ENCODE measurements around the gene TEX101.
"Not testable (repeated sequence)": the region's sequence is repeated elsewhere in the genome, so short reads cannot be mapped to it uniquely, and the experiment has no call there.

The TEX101 gene, protein sequence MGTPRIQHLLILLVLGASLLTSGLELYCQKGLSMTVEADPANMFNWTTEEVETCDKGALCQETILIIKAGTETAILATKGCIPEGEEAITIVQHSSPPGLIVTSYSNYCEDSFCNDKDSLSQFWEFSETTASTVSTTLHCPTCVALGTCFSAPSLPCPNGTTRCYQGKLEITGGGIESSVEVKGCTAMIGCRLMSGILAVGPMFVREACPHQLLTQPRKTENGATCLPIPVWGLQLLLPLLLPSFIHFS

DNA sequence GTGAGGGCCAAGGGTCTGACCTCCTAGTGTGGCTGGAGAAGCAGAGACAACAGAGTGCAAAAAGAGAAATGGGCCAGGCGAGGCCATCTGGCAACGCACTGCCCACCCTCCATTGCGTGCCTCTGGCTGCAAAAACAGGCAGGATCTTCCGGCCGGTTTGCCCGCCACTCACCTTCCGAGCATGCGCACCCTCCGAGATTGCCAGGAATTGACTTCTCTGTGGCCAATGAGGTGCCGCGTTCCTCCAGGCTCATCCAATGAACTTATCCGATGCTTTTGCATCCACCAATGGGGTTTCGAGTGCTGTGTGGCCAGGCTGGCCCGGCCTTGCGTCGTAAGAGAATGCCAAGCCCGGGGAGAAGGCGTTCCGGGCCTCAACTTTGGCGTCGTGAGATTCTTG, at the start of gene TEX101:
TEX101 (plus strand) TSS at position 337 of the 400 bp plus-strand sequence. CDS start 1,030 bp downstream, outside the sequence.
- no peak for DNase-seq (ENCODE audit: low read depth in 2 of 2, low spot score in 1 of 2)

DNA sequence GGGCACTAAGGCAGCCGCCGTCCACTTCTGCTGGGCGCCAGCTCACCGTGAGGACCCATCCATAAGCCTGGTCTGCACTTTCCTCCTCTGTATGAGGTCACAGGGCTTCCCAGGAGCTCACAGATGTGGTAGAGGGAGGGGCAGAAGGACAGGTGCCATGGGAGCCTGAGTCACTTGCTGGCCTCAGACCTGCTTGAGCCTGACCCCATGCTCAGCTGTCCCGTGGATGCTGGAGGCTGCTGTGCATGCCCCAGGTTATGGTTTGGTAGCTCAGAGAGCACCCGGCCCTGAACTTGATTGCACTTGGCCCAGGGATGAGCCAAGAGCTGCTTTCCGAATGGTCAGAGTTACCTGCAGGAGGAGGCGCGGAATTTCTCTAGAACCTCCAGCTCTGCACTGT, 49.0 kb upstream of the TEX101 start:
- not testable (repeated sequence) for DNase-seq (ENCODE audit: low read depth in 2 of 2, low spot score in 1 of 2)

DNA sequence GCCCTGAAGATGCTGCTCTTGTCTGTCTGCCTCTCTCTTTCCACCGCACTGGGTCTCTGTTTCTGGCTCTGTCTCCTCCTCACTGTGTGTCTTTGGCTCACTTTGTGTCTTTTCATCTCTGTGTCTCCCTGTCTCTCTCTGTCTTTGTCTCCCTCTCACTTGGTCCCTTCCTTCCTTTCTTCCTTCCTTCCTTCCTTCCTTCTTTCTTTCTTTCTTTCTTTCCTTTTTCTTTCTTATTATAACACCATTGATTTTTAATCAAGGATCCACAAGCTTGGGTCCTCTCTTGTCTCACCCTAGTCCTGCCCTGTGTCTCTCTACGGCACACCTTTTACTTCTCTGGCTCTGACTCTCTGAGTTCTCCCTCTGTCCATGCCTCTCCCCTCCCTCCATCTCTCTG, 46.9 kb upstream of the TEX101 start:
- DNase-seq (ENCODE audit: low read depth in 2 of 2, low spot score in 1 of 2) = no peak

DNA sequence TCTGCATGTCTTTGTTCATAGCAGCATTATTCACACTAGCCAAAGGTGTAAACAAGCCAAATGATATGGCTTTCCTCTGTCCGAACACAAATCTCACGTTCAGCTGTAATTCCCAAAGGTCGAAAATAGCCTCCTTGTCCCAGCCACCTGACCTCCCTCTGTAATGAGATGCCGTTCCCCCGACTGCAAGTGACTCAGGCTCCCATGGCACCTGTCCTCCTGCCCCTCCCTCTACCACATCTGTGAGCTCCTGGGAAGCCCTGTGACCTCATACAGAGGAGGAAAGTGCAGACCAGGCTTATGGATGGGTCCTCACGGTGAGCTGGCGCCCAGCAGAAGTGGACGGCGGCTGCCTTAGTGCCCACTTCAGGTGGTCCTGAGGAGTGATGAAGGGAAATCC, 45.8 kb upstream of the TEX101 start:
- DNase-seq (ENCODE audit: low read depth in 2 of 2, low spot score in 1 of 2) = not testable (repeated sequence)

DNA sequence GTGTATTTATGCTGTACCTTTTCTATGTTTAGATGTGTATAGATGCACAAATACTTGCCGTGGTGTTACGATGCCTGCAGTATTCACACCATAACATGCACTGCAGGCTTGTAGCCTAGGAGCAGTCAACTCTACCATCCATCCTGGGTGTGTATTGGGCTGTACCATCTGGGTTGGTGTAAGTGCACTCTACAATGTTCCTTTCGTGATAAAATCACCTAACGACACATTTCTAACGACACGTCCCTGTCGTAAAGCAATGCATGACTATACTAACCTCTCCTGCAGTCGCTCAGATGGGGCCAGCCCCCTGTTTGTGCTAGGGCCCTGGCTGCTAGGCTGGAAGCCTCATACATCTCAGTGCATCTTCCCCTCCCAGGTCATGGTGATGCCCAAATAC, 42.8 kb upstream of the TEX101 start:
- no peak for DNase-seq (ENCODE audit: low read depth in 2 of 2, low spot score in 1 of 2)

DNA sequence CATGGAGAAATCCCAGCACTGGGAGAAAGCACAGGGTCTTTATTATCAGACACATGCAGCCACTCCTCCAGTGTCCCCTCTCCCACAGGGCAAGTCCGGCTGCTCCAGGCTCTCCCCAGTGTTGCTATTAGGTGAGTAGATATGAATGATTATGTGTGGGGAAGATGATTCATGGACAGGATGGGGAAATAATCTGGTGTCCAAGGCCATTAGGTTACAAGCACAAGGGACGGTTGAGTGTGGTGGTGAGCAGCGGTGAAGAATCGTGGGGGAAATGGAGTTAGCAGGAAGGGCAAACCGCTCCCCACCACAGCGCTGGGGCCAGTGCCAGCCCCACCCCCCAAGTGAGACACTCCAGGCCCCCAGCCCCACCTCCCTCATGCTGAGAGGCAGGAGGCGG, 42.2 kb upstream of the TEX101 start:
- no peak for DNase-seq (ENCODE audit: low read depth in 2 of 2, low spot score in 1 of 2)

DNA sequence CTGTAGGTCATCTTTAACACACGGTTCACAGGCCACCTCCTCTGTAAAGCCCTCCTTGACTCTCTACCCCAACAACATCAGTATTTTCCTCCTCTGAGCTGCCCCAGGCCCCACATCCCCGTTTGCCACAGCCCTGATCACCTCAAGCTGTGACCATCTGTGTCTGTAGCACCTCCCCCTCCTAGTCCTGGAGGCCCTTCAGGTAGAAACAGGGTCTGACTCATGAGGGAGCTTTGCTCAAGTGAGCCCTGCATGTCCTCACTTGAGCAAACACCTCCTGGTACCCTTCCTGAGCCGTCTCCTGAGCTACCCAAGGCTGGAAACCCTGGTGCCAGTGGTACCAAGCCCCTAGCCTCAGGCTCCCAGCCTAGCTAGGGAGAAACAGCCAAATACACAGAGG, 37.1 kb upstream of the TEX101 start:
- not testable (repeated sequence) for DNase-seq (ENCODE audit: low read depth in 2 of 2, low spot score in 1 of 2)

DNA sequence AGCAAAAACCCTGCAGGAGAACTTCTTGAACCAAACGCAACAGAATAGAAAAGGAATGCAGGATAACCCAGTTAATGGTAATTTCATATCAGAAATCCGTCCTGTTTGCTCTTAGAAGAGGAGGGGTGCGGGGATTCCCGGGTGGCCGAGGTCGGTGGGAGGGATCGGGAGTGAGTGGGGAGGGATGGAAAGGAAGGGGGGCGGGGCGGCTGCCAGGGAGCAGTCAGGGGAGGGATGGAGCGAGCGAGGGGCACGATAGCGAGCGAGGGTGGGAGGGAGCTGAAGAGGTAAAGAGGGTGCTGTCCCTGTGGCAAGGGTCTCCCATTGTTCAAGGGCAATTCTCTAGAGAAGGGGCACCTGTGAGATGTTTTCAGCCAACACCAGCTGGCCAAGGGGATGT, 34.7 kb upstream of the TEX101 start:
- no peak for DNase-seq (ENCODE audit: low read depth in 2 of 2, low spot score in 1 of 2)

DNA sequence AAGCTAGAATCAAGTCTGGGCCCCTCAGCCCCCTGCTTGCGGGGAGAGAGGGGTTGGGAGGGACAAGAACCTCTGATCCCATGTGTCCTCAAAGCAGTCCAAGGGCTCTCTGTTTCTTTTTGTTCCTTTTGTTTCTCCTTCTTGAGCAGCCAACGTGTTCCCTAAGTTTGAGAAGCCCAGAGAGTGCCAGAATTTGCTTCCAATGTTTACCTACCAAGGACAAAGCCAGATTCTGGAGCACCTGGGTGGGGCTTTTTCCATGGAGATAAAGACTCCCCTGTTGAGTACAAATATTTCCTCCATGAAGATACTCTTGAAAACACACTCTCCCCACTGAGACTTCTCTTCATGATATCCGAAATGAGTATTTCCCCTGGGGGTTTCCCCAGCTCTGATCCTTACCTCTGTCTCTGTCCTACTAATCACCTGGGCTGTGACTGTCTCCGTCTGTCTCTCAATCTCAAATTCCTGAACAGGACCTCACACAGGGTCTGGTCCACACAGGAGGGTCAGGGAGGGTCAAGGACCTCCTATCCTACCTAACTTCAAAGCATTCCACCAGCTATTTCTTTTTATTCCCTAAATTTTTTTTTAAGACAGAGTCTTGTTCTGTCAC, 33.8 kb upstream of the TEX101 start:
- DNase-seq (ENCODE audit: low read depth in 2 of 2, low spot score in 1 of 2) = no peak

DNA sequence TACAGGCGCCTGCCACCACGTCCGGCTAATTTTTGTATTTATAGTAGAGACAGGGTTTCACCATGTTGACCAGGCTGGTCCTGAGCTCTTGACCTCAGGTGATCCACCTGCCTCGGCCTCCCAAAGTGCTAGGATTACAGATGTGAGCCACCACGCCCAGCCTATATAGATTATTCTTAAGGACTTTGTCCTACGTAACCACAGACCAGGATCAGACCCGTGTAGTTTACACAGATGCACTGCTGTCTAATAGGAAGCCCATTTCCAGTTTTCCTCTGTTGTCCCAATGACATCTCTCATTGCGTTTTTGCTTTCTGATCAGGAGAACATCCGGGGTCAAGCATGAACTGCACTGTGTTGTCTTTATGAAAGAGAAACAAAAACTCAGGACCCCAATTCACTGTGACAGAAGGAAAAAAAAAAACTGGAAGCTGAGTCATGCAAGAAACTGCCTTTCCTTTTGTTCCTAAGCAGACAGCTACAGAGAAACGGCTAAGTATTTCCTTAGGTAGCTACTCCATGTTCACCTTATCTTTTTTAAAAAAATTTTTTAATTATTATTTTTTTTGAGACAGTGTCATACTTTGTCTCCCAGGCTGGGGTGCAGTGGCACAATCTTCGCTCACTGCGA, 32.0 kb upstream of the TEX101 start:
- not testable (repeated sequence) for DNase-seq (ENCODE audit: low read depth in 2 of 2, low spot score in 1 of 2)

DNA sequence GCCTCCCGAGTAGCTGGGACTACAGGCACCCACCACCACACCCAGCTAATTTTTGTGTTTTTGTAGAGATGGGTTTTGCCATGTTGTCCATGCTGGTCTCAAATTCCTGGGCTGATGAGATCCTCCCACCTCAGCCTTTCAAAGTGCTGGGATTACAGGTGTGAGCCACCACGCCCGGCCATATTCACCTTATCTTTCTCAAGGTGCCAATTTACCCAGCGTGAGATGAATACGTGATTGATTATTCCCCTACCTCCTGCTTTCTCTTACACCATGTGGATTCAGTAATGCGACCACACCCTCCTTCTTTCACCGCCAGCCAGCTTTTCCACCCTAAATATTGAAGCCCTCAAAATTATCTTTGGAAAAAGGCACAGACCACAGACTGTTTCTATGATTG, 31.4 kb upstream of the TEX101 start:
- not testable (repeated sequence) for DNase-seq (ENCODE audit: low read depth in 2 of 2, low spot score in 1 of 2)

DNA sequence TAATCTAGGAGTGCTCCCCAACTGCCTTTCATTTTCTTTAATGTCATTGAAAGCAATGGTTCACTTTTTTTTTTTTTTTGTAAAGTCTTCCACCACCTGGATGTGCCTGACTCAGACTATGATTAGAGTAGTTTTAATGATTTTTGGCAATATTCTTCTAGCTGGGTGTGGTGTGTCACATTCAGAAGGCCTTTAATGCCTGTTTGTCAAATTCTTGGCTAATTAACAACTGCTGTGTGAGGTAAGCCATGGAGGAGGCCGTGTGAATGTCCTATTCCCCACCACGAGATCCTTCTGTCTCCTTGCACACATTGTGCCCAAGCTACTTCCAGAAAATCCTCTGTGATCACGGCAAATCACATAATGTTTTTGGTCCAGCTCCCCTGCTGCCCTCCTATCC, 30.9 kb upstream of the TEX101 start:
- not testable (repeated sequence) for DNase-seq (ENCODE audit: low read depth in 2 of 2, low spot score in 1 of 2)

DNA sequence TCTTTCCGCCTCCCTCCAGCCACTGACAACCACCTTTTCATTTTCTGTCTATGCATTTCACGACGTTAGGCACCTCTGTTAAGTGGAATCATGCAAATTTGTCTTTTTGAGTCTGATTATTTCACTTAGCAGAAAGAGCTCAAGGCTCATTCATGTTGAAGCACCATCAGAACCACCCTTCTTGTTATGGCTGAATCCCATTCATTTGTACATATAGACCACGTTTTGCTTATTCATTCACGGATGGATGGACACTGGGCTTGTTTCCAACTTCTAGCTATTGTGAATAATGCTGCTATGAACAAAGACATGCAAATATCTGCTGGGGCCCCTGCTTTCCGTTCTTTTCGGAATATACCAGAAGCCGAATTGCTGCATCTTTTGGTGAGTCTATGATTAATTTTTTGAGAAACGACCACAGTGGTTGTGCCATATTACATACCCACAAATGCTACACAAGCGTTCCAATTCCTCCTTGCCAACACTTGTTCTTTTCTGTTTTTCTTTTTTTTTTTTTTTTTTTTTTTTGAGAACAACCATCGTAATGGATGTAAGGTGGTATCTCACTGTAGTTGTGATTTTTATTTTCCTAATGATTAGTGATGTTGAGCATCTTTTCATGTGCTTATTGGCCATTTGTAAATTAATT, 23.7 kb upstream of the TEX101 start:
- DNase-seq (ENCODE audit: low read depth in 2 of 2, low spot score in 1 of 2) = not testable (repeated sequence)

DNA sequence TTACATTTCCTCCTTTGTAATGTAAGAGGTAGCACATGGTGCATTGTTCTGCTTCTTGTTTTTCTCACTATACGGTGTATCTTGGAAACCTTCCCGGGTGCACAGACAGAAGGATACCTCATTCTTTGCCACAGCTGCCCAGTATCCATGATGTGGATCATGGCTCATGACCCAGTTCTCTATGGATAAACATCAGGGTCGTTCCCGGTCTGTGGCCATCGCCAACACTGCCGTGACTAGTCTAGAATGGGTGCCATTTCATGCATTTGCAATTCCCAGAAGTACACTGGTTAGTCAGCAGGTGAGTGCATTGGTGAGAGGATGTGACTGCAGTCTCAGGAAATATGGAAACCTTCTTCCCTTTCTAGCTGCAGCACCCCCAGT, 23.1 kb upstream of the TEX101 start:
- DNase-seq (ENCODE audit: low read depth in 2 of 2, low spot score in 1 of 2) = not testable (repeated sequence)

DNA sequence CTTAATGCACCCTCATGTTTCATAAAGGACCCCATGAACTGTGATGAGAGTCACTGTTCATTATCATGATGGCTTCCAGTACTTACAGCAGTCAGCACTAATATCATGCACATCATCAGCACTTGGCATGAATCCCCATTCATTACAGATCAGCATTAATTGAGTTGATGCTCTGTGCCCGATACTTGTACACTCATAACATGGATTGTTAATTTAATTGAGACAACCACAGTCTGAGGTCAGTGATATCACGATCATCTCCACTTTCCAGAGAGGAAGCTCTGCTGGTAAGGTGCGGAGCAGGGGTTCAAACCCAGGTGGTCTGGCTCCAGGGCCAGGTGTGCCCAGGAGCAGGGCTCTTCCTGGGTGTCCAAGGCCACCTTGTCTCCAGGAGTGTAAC, 21.2 kb upstream of the TEX101 start:
- not testable (repeated sequence) for DNase-seq (ENCODE audit: low read depth in 2 of 2, low spot score in 1 of 2)

DNA sequence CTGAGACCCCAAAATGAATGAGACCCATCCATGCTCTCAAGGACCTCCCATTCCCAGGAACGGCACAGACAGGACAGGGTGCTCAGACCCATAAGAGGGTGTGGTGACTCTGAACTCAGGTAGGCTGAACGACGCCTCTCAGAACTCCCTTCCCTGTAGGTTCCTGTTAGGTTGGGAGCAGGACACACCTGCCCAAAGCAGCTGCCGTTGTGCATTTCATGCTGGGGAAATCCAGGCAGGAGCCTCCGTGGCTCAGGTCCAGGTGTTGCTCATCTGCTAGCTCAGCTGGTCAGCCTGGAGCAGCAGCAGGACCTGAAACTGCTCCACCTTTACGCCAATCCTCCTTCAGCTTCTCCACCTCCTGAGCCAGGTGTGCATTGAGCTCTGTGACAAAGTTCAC, 19.1 kb upstream of the TEX101 start:
- DNase-seq (ENCODE audit: low read depth in 2 of 2, low spot score in 1 of 2) = no peak

DNA sequence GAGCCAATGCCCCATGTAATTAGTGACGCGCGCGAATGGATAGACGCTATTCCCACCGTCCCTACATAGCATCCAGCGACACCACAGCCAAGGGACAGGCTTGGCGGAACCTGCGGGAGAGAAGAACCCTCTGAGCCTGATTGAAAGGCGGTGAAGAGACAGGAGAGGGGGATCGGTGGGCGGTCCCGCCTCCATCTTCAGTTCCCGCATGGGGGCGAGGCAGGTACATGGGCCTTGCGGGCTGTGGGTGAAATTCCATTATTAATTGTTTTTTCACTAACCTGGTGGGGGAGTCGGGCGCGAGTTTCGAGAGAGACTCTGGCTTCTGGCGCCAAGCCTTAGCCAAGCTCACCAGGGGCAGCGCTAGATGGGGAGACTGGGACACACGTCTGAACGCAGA, 8.4 kb upstream of the TEX101 start:
- DNase-seq (ENCODE audit: low read depth in 2 of 2, low spot score in 1 of 2) = no peak

DNA sequence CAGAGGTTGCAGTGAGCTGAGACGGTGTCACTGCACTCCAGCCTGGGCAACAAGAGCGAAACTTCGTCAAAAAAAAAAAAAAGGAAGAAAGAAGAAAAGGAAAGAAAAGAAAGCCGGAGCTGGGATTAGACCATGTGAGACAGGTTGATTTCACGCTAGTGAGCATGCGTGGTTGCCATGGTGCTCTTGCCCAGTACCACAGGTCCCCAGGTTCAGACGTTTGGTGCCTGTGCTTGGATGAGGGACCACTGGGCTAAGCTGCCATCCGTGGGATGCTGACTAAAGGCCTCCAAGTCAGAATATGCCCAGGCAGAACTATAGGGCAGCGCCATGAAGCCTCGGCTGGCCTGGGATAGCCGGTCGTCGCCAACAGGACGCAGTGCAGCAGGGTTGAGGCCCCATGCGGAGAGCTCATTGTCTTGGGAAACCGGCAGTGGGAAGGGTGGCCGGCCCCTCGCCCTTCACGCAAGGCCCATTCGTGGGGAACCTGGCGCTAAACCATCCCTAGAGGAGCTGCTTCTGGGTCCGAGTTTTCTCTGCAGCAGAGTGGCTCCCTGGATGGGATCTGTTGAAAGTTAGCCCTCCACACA, 7.2 kb upstream of the TEX101 start:
- DNase-seq (ENCODE audit: low read depth in 2 of 2, low spot score in 1 of 2) = no peak

DNA sequence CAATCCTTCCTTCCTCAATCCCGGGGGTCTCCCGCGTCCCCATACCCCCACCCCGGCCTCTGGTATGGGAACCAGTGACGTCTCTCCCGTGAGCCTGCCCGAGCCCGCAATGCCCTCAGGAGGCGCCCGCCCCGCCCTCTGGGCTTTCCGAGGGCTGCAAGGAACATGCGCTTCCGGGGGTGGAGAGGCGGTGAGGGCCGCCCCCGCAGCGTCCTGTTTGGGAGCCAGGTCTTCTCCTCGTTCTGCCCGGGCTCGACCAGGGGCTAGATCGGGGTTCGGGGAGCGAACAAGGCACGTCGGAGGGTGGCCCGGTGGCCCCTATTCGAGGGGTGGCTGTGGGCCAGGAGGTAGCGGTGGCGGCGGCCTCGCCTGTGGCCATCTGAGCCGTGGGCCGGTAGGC, 6.6 kb upstream of the TEX101 start:
- no peak for DNase-seq (ENCODE audit: low read depth in 2 of 2, low spot score in 1 of 2)

DNA sequence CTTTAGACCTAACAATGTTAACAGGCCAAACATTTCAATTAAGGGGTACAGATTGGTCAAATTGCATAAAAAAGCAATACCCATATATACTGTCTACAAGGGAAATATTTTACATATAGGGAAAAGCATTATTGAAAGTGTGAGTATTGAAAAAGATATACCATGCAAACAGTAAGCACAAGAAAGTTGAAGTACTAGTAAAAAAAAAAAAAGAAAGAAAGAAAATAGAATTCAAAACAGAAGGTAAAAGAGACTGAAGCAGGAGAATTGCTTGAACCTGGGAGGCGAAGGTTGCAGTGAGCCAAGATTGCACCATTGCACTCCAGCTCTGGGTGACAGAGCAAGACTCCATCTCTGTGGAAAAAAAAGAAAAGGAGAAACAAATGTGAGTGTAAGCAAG, 5.3 kb upstream of the TEX101 start:
- DNase-seq (ENCODE audit: low read depth in 2 of 2, low spot score in 1 of 2) = no peak

DNA sequence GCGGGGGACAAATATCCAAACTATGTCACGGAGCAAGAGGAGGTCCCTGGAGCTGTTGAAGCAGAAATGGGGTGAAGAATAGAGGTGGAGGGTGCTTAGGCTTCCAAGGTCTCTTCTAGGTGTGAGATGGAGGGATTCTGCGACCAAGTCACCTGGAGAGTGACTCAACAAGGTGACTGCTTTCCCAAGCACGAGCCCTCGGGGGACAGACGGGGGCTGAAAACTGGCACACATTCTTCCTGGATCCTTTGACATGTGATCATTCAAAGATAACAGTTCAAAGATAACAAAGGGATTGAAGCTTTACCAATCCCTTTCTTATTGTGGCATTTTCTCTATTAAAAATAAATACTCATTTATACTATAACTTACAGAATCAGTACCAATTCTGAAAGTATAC, 2.2 kb upstream of the TEX101 start:
- no peak for DNase-seq (ENCODE audit: low read depth in 2 of 2, low spot score in 1 of 2)

All from stimulated activated CD8-positive, alpha-beta memory T cell treated with anti-CD3 and anti-CD28 coated beads, Interleukin-4, amount 100 ng/mL, for 1 hour (primary cell).